Hematopoietic multipotent progenitor cell treated with erythropoietin and hydrocortisone succinate and interleukin-3 and kit ligand, for 8 days (in vitro differentiated cells): Measurements from ENCODE around the gene FBXW11.
"Not testable (repeated sequence)": the region's sequence is repeated elsewhere in the genome, so short reads cannot be mapped to it uniquely, and the experiment has no call there.

Experiments used
- DNase-seq: peaks from one replicate; pipeline ENCODE4 v3.0.0-alpha.2; 2015

The FBXW11 gene

DNA sequence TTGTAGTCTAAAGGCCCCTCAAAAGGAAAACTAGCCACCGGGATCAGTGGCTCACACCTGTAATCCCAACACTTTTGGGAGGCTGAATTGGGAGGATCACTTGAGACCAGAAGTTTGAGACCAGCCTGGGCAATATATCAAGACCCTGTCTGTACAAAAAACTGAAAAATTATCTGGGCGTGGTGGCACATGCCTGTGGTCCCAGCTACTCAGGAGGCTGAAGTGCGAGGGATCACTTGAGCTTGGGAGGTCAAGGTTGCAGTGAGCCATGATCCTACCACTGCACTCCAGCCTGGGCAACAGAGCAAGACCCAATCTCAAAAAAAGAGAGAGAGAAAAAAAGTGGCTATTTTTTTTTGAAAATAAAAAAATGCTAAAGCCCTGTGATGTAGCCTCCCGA lies 55.2 kb downstream of the FBXW11 start:
- DNase-seq = no peak

- DNase-seq = no peak
These were observed 60.2 kb downstream of the FBXW11 start for GRCh38 chr5:171946000-171946781.

GRCh38 chr5:171945476-171945875 lies 61.0 kb downstream of the FBXW11 start:
- DNase-seq = no peak

DNA sequence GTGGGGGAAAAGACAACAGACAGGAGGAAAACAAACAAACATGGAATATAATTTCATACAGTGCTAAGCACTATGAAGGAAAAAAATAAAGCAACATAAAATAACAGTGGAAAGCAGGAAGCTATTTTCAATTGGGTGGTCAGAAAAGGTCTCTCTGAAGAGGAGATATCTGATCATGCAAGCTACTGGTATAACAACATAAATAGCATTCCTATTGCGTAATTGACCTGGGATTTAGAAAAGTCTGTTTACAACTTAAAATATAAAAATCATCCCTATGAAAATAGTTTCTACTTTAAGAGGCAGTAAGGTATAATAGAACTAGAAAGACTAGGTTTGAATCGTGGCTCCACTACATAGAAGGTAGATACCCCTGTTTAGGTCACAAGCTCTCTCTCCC lies 61.4 kb downstream of the FBXW11 start:
- DNase-seq = no peak

GRCh38 chr5:171942112-171942516 lies 64.3 kb downstream of the FBXW11 start:
- DNase-seq = not testable (repeated sequence)

GRCh38 chr5:171941675-171942074 lies 64.8 kb downstream of the FBXW11 start:
- not testable (repeated sequence) for DNase-seq

GRCh38 chr5:171941275-171941674 lies 65.2 kb downstream of the FBXW11 start:
- not testable (repeated sequence) for DNase-seq

- no peak for DNase-seq
These were observed 66.5 kb downstream of the FBXW11 start for GRCh38 chr5:171939951-171940350.

- DNase-seq = no peak
These were observed 68.1 kb downstream of the FBXW11 start for GRCh38 chr5:171938358-171938757.

- no peak for DNase-seq
These were observed 69.1 kb downstream of the FBXW11 start for GRCh38 chr5:171937351-171937750.

- no peak for DNase-seq
These were observed 71.9 kb downstream of the FBXW11 start for GRCh38 chr5:171934586-171934985.

GRCh38 chr5:171931163-171931562 lies 75.3 kb downstream of the FBXW11 start:
- DNase-seq = no peak

DNA sequence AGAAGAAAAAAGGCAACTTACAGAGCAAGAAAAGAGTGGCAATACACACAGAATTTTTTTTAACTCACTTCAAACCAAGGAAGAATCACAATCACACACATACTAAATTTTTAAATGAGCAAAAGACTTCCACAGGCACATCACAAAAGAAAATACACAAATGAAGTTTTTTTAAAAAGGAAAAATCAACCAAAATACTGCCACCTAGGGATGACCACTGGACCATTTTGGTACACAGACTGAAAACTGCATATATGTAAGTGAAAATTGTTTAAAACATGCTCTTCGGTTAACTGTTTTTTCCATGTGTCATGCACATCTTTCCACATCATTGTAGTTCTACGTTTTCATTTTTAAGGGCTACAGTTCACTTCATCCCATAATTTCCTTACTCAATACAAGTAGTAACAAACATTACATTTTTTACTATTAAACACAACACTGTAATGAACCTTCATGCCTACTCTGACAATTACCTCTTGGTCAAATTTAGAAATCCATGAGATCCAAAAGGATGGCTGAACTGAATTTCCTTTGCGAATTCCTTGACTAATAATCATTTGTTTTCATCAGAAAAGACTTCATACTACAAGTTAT lies 79.0 kb downstream of the FBXW11 start:
- no peak for DNase-seq

GRCh38 chr5:171926311-171926710 lies 80.1 kb downstream of the FBXW11 start:
- DNase-seq = no peak

GRCh38 chr5:171924493-171925122 lies 81.8 kb downstream of the FBXW11 start:
- DNase-seq = no peak

GRCh38 chr5:171920765-171921391 lies 85.6 kb downstream of the FBXW11 start:
- DNase-seq = no peak

GRCh38 chr5:171915700-171916099 lies 90.7 kb downstream of the FBXW11 start:
- not testable (repeated sequence) for DNase-seq

DNA sequence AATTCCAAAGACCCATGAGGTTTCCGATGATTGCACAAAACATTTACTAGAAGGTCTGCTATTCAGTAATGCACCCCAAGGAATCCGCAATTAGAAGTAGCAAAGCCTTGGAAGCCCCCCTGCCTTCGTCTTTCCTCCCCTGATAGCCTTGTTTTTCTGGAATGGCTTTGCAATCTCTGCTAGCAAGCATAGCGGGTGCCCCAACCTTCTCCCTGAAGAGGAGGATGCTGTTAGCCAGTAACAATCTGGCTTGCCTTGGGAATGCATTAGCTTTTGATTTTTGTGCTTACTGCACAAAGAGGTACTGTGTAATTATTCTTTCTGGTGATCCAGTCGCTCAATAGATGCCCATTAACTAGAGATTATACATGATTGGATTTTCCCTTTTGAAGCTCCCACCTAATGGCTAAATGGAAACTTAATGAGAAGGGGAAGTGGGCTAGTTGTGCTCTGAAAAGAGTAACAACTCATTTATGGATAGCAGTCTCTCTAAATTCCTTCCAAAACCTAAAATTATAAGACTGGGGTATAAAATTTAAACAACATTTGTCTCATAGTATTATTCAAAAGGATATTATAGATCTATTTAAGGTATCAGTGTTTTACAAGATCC lies 91.6 kb downstream of the FBXW11 start:
- DNase-seq = no peak

- DNase-seq = no peak
These were observed 92.5 kb downstream of the FBXW11 start for GRCh38 chr5:171913987-171914273.

- DNase-seq = no peak
These were observed 95.3 kb downstream of the FBXW11 start for GRCh38 chr5:171911152-171911551.

GRCh38 chr5:171908638-171909037 lies 97.8 kb downstream of the FBXW11 start:
- no peak for DNase-seq

DNA sequence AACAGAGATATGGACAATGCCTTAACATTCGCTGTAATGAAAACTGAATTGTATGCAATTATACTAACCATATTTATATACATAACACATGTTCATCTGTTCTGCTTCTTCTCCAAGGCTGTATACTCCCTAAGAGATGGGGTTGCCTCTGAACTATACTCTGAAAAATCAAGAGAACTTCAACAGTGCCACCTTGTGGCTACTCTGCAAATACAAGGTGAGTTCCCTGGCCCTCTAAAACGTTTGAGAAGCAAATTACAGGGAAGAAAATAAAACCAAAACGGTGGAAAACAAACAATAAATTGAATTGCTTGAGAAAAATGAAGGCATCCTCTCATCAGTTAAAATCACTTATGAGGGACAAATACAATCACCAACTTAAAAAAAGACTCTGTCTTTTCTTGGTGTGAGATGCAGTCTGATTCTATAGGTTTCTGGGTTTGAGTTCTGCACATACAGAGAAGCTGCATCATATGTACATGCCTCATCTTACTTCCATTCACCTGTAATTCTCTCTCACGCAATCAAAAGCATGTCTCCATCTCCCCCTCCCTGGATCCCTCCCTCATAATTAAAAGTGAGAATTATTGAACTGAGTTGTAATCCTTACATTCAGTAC lies 98.6 kb downstream of the FBXW11 start:
- peak; percentile 81 for DNase-seq
